Fibroblast of lung (primary cell): ENCODE measurements around the gene ZNF570. TPM values are rescaled to one million over a fixed set of nuclear protein-coding genes. Genes with fewer than 3 reads are reported as not detected.

Experiments
- DNase-seq, 2 donors: peaks; one replicate each; pipeline versions ENCODE4 v3.0.0 to v3.0.0-alpha.2; 2010; ENCODE audit warnings: low read depth in 2 of 2
- H2AFZ ChIP-seq: 2 replicates; pipeline ENCODE4 v1.5.1; 2012; ENCODE audit warnings: low read length, control low read depth, inconsistent platforms
- H3K27ac ChIP-seq: 2 replicates; pipeline ENCODE4 v1.5.1; 2011; ENCODE audit warnings: low read length, control low read depth; ENCODE audit not compliant: insufficient read depth
- H3K27me3 ChIP-seq: 2 replicates; pipeline ENCODE4 v1.5.1; 2011; ENCODE audit warnings: mild to moderate bottlenecking, low read length; ENCODE audit not compliant: control insufficient read depth, insufficient read depth
- H3K36me3 ChIP-seq: 2 replicates; pipeline ENCODE4 v1.5.1; 2011; ENCODE audit warnings: low read length; ENCODE audit not compliant: control insufficient read depth, insufficient read depth
- H3K4me1 ChIP-seq: 2 replicates; pipeline ENCODE4 v1.5.1; 2011; ENCODE audit warnings: low read length; ENCODE audit not compliant: control insufficient read depth, insufficient read depth; ENCODE audit errors: extremely low read depth
- H3K4me2 ChIP-seq: 2 replicates; pipeline ENCODE4 v1.5.1; 2011; ENCODE audit warnings: low read length, control low read depth; ENCODE audit not compliant: insufficient read depth; ENCODE audit errors: extremely low read depth
- H3K4me3 ChIP-seq, 4 experiments: fragments of 200-600 bp in 1 of 4; sonication (generic) in 1 of 4; replicated peaks in 1 of 4; 2 replicates each; pipeline ENCODE4 v1.5.1; 2011 to 2016; ENCODE audit warnings: low read length in 4 of 4, low read depth in 3 of 4, mild to moderate bottlenecking in 3 of 4, control low read depth in 2 of 4, inconsistent platforms in 1 of 4, mixed read lengths in 1 of 4; ENCODE audit not compliant: insufficient read depth in 1 of 4; ENCODE audit errors: control extremely low read depth in 1 of 4
- H3K79me2 ChIP-seq: 2 replicates; pipeline ENCODE4 v1.5.1; 2012; ENCODE audit warnings: mild to moderate bottlenecking, low read length, inconsistent platforms; ENCODE audit not compliant: control insufficient read depth, insufficient read depth
- H3K9ac ChIP-seq: 2 replicates; pipeline ENCODE4 v1.5.1; 2011; ENCODE audit warnings: mild to moderate bottlenecking, low read length, control low read depth; ENCODE audit not compliant: insufficient read depth
- H3K9me3 ChIP-seq: 2 replicates; pipeline ENCODE4 v1.5.1; 2012; ENCODE audit warnings: low read depth, low read length; ENCODE audit not compliant: control insufficient read depth, insufficient read depth
- H4K20me1 ChIP-seq: 2 replicates; pipeline ENCODE4 v1.5.1; 2011; ENCODE audit warnings: low read length; ENCODE audit not compliant: control insufficient read depth, insufficient read depth; ENCODE audit errors: extremely low read depth
- EZH2 ChIP-seq: IDR thresholded peaks from 2 replicates; pipeline ENCODE4 v1.5.1; 2012; ENCODE audit warnings: low read length, control low read depth, mild to moderate bottlenecking; ENCODE audit errors: missing control alignments
- polyA plus RNA-seq, 2 donors: library from polyadenylated mRNA; depleted of rRNA in 1 of 2; stranded (reverse) in 1 of 2; unstranded in 1 of 2; fragments of >200 nt; gene quantifications; 2 replicates each; pipeline ENCODE4 v1.2.1, GENCODE V29; 2011 to 2012; ENCODE audit warnings: missing spikeins in 1 of 2
- total RNA-seq: library from RNA; depleted of rRNA; stranded (reverse); fragments of >200 nt; gene quantifications from 2 replicates; pipeline ENCODE4 v1.2.1, GENCODE V29; 2014
- TF ChIP-seq, protein P1 (sequence below), 2 donors: IDR thresholded peaks in 1 of 2; conservative IDR thresholded peaks in 1 of 2; 1 replicate in 1 of 2; 2 replicates in 1 of 2; pipeline ENCODE4 v1.5.1; 2011 to 2012; ENCODE audit warnings: low read length in 2 of 2, control low read depth in 1 of 2, inconsistent platforms in 1 of 2, low read depth in 1 of 2, mild to moderate bottlenecking in 1 of 2

The ZNF570 gene
- total and polyA plus RNA-seq, 2 donors (not counting 1 experiment from before 2014, with no cell fraction given) = 5.8 to 11.7 TPM

DNA sequence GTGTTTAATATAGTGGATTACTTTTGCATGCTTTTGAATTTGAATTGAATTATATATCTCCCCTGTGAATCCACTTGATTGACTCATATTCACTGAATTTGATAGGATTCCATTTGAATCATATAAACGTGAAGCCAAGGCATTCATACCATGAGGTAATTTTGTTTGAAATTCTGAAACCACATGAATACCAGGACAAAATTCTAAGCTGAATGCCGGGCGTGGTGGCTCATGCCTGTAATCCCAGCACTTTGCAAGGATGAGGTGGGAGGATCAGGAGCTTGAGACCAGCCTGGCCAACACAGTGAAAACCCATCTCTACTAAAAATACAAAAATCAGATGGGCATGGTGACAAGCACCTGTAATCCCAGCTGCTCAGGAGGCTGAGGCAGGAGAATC is 42.0 kb downstream of the ZNF570 start:
- H4K20me1 ChIP-seq = no peaks in the 10 kb centered on the region
- H3K9ac ChIP-seq = no peak overlapping the region
- no peak for TF ChIP-seq EZH2
- TF ChIP-seq, protein P1, sequence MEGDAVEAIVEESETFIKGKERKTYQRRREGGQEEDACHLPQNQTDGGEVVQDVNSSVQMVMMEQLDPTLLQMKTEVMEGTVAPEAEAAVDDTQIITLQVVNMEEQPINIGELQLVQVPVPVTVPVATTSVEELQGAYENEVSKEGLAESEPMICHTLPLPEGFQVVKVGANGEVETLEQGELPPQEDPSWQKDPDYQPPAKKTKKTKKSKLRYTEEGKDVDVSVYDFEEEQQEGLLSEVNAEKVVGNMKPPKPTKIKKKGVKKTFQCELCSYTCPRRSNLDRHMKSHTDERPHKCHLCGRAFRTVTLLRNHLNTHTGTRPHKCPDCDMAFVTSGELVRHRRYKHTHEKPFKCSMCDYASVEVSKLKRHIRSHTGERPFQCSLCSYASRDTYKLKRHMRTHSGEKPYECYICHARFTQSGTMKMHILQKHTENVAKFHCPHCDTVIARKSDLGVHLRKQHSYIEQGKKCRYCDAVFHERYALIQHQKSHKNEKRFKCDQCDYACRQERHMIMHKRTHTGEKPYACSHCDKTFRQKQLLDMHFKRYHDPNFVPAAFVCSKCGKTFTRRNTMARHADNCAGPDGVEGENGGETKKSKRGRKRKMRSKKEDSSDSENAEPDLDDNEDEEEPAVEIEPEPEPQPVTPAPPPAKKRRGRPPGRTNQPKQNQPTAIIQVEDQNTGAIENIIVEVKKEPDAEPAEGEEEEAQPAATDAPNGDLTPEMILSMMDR (conservative IDR thresholded peaks at IDR 0.05 in 1 of 2, IDR thresholded peaks at IDR 0.05 in 1 of 2; ENCODE audit: low read depth in 1 of 2, low read length in 2 of 2) = no peak
- H3K36me3 ChIP-seq = no peaks in the 10 kb centered on the region
- no peak overlapping the region for H3K4me2 ChIP-seq
- no peaks in the 10 kb centered on the region for H3K79me2 ChIP-seq
- H3K27ac ChIP-seq = no peak overlapping the region
- no peak overlapping the region for H2AFZ ChIP-seq
- H3K4me3 ChIP-seq = no peak overlapping the region
- H3K27me3 ChIP-seq = no peaks in the 10 kb centered on the region
- H3K4me1 ChIP-seq = no peaks in the 10 kb centered on the region
- H3K9me3 ChIP-seq = no peaks in the 10 kb centered on the region
- no peak for DNase-seq

DNA sequence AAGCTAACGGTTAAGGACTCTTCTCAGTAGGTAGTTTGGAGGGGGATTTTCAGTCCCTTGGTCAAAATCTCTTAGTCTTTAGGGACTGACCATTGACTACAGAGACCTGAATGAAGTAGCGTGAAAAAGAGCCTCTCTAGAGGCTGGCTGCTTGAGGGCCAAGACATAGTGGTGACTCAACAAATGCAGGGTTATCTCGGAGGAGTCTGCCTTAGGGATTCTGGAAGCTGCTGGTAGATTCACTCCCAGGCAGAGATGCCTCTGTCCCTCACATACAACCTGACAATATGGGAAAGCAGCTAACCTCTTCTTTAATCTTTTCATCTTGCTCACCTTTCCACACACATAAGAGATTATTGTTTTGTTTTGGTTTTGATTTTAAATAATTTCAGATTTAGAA is 42.7 kb downstream of the ZNF570 start:
- H3K79me2 ChIP-seq = no peaks in the 10 kb centered on the region
- no peak for DNase-seq

DNA sequence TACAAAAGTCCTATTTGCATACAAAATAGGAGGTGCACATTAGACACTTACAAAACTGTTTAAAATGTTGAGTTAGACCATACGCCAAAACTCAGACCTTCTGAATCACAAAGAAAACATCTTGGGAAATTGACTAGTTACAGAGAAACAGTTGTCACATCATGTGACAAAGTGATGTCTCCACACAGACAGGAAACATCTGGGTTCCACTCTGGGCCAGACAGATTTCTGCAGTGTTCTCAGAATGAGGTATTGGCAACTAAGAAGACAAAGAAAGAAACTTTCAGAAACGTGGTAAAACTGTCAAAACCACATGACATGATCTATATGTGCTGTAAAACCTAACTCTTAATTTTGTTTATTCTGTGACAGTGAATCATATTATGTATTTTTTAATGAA is 44.2 kb downstream of the ZNF570 start:
- Histone ChIP-seq H2AFZ (no peak overlapping the region), H3K9ac (no peak overlapping the region), H4K20me1 (no peaks in the 10 kb centered on the region), H3K79me2 (no peaks in the 10 kb centered on the region), H3K4me1 (no peaks in the 10 kb centered on the region), H3K27ac (no peak overlapping the region), H3K36me3 (no peaks in the 10 kb centered on the region), H3K4me2 (no peak overlapping the region), H3K9me3 (no peaks in the 10 kb centered on the region), H3K4me3 (no peak overlapping the region), H3K27me3 (no peaks in the 10 kb centered on the region)
- DNase-seq = no peak
- TF ChIP-seq EZH2 = no peak
- TF ChIP-seq, protein P1 (conservative IDR thresholded peaks at IDR 0.05 in 1 of 2, IDR thresholded peaks at IDR 0.05 in 1 of 2; ENCODE audit: low read depth in 1 of 2, low read length in 2 of 2) = no peak

More for the DNA sequence above, 42.7 kb downstream of the ZNF570 start:
- Histone ChIP-seq H3K9ac (no peak overlapping the region), H3K4me3 (no peak overlapping the region), H4K20me1 (no peaks in the 10 kb centered on the region), H3K27ac (no peak overlapping the region), H3K36me3 (no peaks in the 10 kb centered on the region), H3K27me3 (no peaks in the 10 kb centered on the region), H2AFZ (no peak overlapping the region), H3K4me2 (no peak overlapping the region), H3K9me3 (no peaks in the 10 kb centered on the region), H3K4me1 (no peaks in the 10 kb centered on the region)
- no peak for TF ChIP-seq EZH2
- TF ChIP-seq, protein P1 (conservative IDR thresholded peaks at IDR 0.05 in 1 of 2, IDR thresholded peaks at IDR 0.05 in 1 of 2; ENCODE audit: low read depth in 1 of 2, low read length in 2 of 2) = no peak
